ENCODE results near the gene TMPRSS5.

DNA sequence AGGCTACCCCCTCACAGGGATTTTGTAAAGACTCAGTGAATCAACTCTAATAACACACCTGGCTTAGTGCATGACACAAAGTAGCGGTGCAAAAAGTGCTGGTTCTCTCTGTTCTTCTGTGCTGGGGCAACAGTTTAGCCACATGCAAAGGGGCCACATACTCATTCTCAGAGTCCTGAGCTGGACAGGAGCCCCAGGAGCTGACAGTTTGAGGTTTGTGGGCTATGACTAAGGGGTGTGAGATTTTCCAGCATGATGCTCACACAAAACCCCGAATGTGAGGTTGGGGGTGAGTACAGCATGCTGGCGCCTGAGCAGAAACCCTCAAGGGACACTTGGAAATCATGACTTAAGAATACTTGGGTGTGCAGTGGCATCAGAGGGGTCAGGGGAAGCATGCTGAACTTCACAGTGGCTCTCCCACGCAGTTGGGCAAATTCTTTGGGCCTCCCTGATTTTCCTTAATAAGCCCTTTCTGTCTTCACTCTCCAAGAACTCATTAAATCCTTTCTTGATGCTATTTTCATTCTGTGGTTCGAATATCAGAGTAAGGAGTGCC lies 31.0 kb downstream of the TMPRSS5 start:
- TF ChIP-seq RAD21 (IDR thresholded peaks at IDR 0.05; ENCODE audit: low read depth) (no peak), TAF1 (IDR thresholded peaks at IDR 0.05; ENCODE audit: low read depth) (no peak), FOXM1 (IDR thresholded peaks at IDR 0.05; ENCODE audit: borderline replicate concordance, low read depth) (no peak), REST (IDR thresholded peaks at IDR 0.05; ENCODE audit: low read depth) (no peak), YY1 (IDR thresholded peaks at IDR 0.05; ENCODE audit: low read depth) (no peak), EP300 (IDR thresholded peaks at IDR 0.05; ENCODE audit: borderline replicate concordance) (no peak), EGR1 (IDR thresholded peaks at IDR 0.05) (no peak), TEAD4 (IDR thresholded peaks at IDR 0.05) (no peak), NFIC (IDR thresholded peaks at IDR 0.05) (no peak), TCF12 (IDR thresholded peaks at IDR 0.05; ENCODE audit: low read depth) (no peak)
- TF ChIP-seq, protein P1, sequence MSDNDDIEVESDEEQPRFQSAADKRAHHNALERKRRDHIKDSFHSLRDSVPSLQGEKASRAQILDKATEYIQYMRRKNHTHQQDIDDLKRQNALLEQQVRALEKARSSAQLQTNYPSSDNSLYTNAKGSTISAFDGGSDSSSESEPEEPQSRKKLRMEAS (IDR thresholded peaks at IDR 0.05): no peak

Measured in Ishikawa (cell line).